GM10248 (cell line): ENCODE data around the gene DLG2.

Experiments
- CTCF ChIA-PET: fragments of 300-600 bp; sonication (Branson Sonifier 250); formaldehyde crosslinking; extraction: SDS; loops from one replicate; lab custom pipeline; 2021; ENCODE audit warnings: antibody characterized with exemption; lab: Yijun Ruan, JAX
- POLR2A ChIA-PET: fragments of 350-650 bp; sonication (Branson Sonifier 250); formaldehyde crosslinking; extraction: SDS; loops from one replicate; lab custom pipeline; 2020; ENCODE audit warnings: antibody characterized with exemption; lab: Yijun Ruan, JAX
- DNase-seq: peaks from one replicate; pipeline ENCODE4 v3.0.0; 2012; ENCODE audit errors: extremely low spot score
- CTCF ChIP-seq: IDR thresholded peaks from 2 replicates; pipeline ENCODE4 v1.5.1; 2012; ENCODE audit warnings: mild to moderate bottlenecking, low read depth; ENCODE audit errors: extremely low read depth, missing control alignments, control extremely low read depth

The DLG2 gene

GRCh38 chr11:85105868-85106267 is 521.3 kb downstream of the DLG2 start:
- TF ChIP-seq CTCF, result no peak
- DNase-seq, result no peak
- CTCF ChIA-PET, result no interaction called here
- POLR2A ChIA-PET, result no interaction called here

GRCh38 chr11:85099522-85099921 is 527.6 kb downstream of the DLG2 start:
- CTCF ChIA-PET, result interaction anchor here (1.4 kb wide), 1 partner anchor 28 kb away, joined by 3 read pairs; no protein-coding TSS in a partner anchor
- POLR2A ChIA-PET, result no interaction called here
- no peak for TF ChIP-seq CTCF
- no peak for DNase-seq

GRCh38 chr11:85098996-85099395 is 528.1 kb downstream of the DLG2 start:
- CTCF ChIA-PET, result interaction anchor here (1.3 to 1.4 kb wide), 2 partner anchors 10 to 29 kb away, joined by 3 read pairs; no protein-coding TSS in a partner anchor
- no peak for DNase-seq
- POLR2A ChIA-PET, result no interaction called here
- no peak for TF ChIP-seq CTCF

DNA sequence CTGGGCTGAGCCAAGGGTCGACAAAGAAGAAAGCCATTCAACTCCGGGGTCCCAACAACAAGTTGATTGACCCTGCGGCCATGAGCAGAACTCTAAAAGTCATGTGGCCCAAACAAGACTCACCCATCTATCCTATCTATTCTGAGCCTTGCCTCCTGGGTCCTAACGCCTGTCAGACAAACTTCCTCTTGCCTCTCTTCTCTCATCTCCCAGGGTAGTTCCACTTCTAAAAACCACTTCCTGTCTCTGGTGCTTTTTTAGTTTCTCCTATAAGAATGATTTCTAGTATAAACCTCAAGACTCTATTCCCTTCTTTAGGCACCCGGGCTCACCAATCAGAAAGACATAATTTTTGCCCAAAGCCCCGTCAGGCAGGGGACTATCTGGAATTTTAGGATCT is 530.2 kb downstream of the DLG2 start:
- TF ChIP-seq CTCF, result no peak
- ChIA-PET CTCF (no interaction called here), POLR2A (no interaction called here)
- no peak for DNase-seq

- ChIA-PET POLR2A (no interaction called here), CTCF (interaction anchor here (1.2 to 2.1 kb wide), 2 partner anchors 13 to 15 kb away, joined by 3 to 7 read pairs; no protein-coding TSS in a partner anchor)
- no peak for DNase-seq
- TF ChIP-seq CTCF, result no peak
These were observed 531.9 kb downstream of the DLG2 start for GRCh38 chr11:85095239-85095638.

DNA sequence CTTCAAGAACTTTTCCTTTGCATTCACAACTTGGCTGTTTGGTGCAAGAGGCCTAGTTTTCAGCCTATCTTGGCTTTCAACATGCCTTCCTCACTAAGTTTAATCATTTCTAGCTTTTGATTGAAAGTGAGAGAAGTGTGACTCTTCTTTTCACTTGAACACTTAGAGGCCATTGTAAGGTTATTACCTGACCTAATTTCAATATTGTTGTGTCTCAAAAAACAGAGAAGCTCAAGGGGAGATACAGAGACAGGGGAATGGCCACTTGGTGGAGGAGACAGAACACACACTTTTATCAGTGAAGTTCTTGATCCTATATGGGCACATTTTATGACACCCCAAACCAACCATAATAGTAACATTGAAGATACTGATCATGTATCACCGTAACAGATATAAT is 532.3 kb downstream of the DLG2 start:
- TF ChIP-seq CTCF, result no peak
- DNase-seq, result no peak
- ChIA-PET CTCF (interaction anchor here (1.2 to 2.1 kb wide), 2 partner anchors 14 to 15 kb away, joined by 3 to 7 read pairs; no protein-coding TSS in a partner anchor), POLR2A (no interaction called here)

- ChIA-PET POLR2A (no interaction called here), CTCF (no interaction called here)
- no peak for TF ChIP-seq CTCF
These were observed 537.5 kb downstream of the DLG2 start for GRCh38 chr11:85089654-85090053.

More at GRCh38 chr11:85089654-85090053, 537.5 kb downstream of the DLG2 start:
- DNase-seq, result no peak
